Measurements from ENCODE around the gene DIAPH2.

Gene DIAPH2

GRCh38 chrX:97416461-97416860 is 731.8 kb downstream of the DIAPH2 start:
- no peak overlapping the region for H3K4me3 ChIP-seq (ENCODE audit: low read length)
- no peaks in the 10 kb centered on the region for H3K9me3 ChIP-seq (ENCODE audit: control insufficient read depth, insufficient read depth, low read length)
- no peaks in the 10 kb centered on the region for H3K4me1 ChIP-seq (ENCODE audit: control insufficient read depth, low read length)
- H3K9me2 ChIP-seq (replicated peaks; ENCODE audit: control insufficient read depth, low read length): no peaks in the 10 kb centered on the region
- H3K27ac ChIP-seq (ENCODE audit: low read depth, low read length): no peak overlapping the region
- H3K27me3 ChIP-seq (ENCODE audit: control insufficient read depth, low read length): no peaks in the 10 kb centered on the region
- H3F3A ChIP-seq (ENCODE audit: control insufficient read depth, insufficient read depth): no peaks in the 10 kb centered on the region
- TF ChIP-seq CTCF (IDR thresholded peaks at IDR 0.05; ENCODE audit: low read depth, low read length, poor library complexity, severe bottlenecking) (no peak), EZH2phosphoT487 (IDR thresholded peaks at IDR 0.05; ENCODE audit: borderline replicate concordance, low read length) (no peak)
- no peak overlapping the region for H3K4me2 ChIP-seq (ENCODE audit: low read length)
- H4K20me1 ChIP-seq (ENCODE audit: control insufficient read depth, insufficient read depth, low read depth, low read length): no peaks in the 10 kb centered on the region
- no peaks in the 10 kb centered on the region for H3K79me2 ChIP-seq (ENCODE audit: control insufficient read depth, low read length)
- H3K36me3 ChIP-seq (ENCODE audit: control insufficient read depth, low read length): no peaks in the 10 kb centered on the region

GRCh38 chrX:97429101-97429500 is 744.5 kb downstream of the DIAPH2 start:
- H3K79me2 ChIP-seq (ENCODE audit: control insufficient read depth, low read length): no peaks in the 10 kb centered on the region
- no peaks in the 10 kb centered on the region for H3K4me1 ChIP-seq (ENCODE audit: control insufficient read depth, low read length)
- TF ChIP-seq EZH2phosphoT487 (IDR thresholded peaks at IDR 0.05; ENCODE audit: borderline replicate concordance, low read length): no peak
- TF ChIP-seq CTCF (IDR thresholded peaks at IDR 0.05; ENCODE audit: low read depth, low read length, poor library complexity, severe bottlenecking): no peak

GRCh38 chrX:97431281-97431680 is 746.6 kb downstream of the DIAPH2 start:
- Histone ChIP-seq H3K27ac (ENCODE audit: low read depth, low read length) (no peak overlapping the region), H3K9me3 (ENCODE audit: control insufficient read depth, insufficient read depth, low read length) (no peaks in the 10 kb centered on the region), H3K4me2 (ENCODE audit: low read length) (no peak overlapping the region), H3K4me3 (ENCODE audit: low read length) (no peak overlapping the region), H3K27me3 (ENCODE audit: control insufficient read depth, low read length) (no peaks in the 10 kb centered on the region), H3K4me1 (ENCODE audit: control insufficient read depth, low read length) (no peaks in the 10 kb centered on the region), H4K20me1 (ENCODE audit: control insufficient read depth, insufficient read depth, low read depth, low read length) (no peaks in the 10 kb centered on the region), H3K79me2 (ENCODE audit: control insufficient read depth, low read length) (no peaks in the 10 kb centered on the region), H3K9me2 (replicated peaks; ENCODE audit: control insufficient read depth, low read length) (no peaks in the 10 kb centered on the region), H3F3A (ENCODE audit: control insufficient read depth, insufficient read depth) (no peaks in the 10 kb centered on the region), H3K36me3 (ENCODE audit: control insufficient read depth, low read length) (no peaks in the 10 kb centered on the region)
- TF ChIP-seq CTCF (IDR thresholded peaks at IDR 0.05; ENCODE audit: low read depth, low read length, poor library complexity, severe bottlenecking) (no peak), EZH2phosphoT487 (IDR thresholded peaks at IDR 0.05; ENCODE audit: borderline replicate concordance, low read length) (no peak)

More at GRCh38 chrX:97429101-97429500, 744.5 kb downstream of the DIAPH2 start:
- Histone ChIP-seq H3K4me2 (ENCODE audit: low read length) (no peak overlapping the region), H4K20me1 (ENCODE audit: control insufficient read depth, insufficient read depth, low read depth, low read length) (no peaks in the 10 kb centered on the region), H3K9me3 (ENCODE audit: control insufficient read depth, insufficient read depth, low read length) (no peaks in the 10 kb centered on the region), H3K36me3 (ENCODE audit: control insufficient read depth, low read length) (no peaks in the 10 kb centered on the region), H3F3A (ENCODE audit: control insufficient read depth, insufficient read depth) (no peaks in the 10 kb centered on the region), H3K27ac (ENCODE audit: low read depth, low read length) (no peak overlapping the region), H3K27me3 (ENCODE audit: control insufficient read depth, low read length) (no peaks in the 10 kb centered on the region), H3K9me2 (replicated peaks; ENCODE audit: control insufficient read depth, low read length) (no peaks in the 10 kb centered on the region), H3K4me3 (ENCODE audit: low read length) (no peak overlapping the region)

Data from DOHH2 (cell line).